CD4-positive, alpha-beta T cell treated with Interleukin-6 at 100 ng/mL for 8 hours (primary cell): ENCODE results near the gene TIPRL.
"Not testable (repeated sequence)": the region's sequence is repeated elsewhere in the genome, so short reads cannot be mapped to it uniquely, and the experiment has no call there.

ENCODE experiments used
- DNase-seq: peaks from one replicate; pipeline ENCODE4 v3.0.0-alpha.2; 2020; ENCODE audit warnings: mixed read lengths, low spot score

TIPRL gene

DNA sequence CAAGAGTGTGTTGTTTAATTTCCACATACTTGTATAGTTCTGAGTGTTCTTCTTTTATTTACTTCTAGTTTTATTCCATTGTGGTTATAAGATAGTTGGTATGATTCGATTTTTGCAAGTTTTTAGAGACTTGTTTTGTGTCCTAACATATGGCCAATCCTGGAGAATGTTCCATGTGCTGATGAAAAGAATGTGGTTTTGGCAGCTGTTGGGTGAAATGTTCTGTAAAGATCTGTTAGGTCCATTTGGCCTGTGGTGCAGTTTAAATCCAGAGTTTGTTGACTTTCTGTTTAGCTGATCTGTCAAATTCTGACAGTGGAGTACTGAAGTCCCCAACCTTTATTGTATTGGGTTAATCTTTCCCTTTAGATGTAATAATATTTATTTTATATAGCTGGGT is 19.5 kb upstream of the TIPRL start:
- DNase-seq: no peak

- DNase-seq: no peak
Observed at GRCh38 chr1:168159979-168160378, 18.8 kb upstream of the TIPRL start.

DNA sequence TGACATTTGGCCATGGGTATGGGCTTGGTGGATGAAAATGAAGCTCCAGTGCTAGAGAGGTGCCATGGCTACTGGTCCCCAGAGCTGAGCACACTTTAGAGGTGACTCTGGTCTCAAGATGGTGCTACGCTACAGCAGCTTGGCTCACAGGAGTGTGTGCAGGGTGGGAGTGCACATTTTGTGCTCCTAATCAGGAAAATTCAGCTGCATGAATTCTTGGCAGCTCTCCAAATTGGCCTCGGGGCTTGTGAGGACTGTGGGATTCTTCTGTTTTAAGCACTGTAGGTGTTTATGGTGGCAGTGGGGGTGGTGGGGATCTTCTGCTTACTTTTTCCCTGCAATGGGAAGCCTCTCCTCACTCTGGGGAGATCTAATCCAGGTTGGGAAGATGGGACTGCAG is 17.3 kb upstream of the TIPRL start:
- no peak for DNase-seq

DNA sequence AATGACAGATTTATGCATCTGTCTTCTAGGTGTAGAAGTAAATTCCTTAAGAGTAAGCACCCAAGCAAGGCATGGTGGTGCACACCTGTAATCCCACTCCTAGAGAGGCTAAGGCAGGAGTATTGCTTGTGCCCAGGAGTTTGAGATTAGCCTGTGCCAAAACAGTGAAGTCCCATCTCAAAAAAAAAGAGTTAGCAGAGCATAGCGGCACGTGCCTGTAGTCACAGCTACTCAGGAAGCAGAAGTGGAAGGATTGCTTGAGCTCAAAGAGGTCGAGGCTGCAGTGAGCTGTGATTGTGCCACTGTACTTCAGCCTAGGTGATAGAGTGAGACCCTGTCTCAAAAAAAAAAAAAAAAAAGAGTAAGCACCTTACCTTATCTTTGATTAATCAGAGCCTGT is 15.1 kb upstream of the TIPRL start:
- no peak for DNase-seq

DNA sequence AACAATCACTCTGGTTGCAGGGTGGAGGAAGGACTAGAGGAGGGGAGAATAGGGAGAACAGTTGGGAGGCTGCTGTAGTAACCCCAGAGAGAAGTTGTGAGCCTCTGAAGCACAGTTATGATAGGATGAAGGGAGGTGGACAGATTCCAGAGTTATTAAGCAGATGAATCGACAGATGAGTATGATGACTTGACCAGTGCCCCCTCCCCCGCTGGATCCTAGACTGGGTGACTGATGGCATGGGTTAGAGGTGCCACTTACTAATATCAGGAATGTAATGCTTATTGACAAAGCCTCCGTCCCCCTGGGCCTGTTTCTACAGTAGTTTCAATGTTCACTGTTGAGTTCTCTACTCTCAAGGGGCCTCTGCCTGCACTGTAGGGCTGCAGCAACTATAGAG is 14.0 kb upstream of the TIPRL start:
- DNase-seq: no peak

GRCh38 chr1:168167806-168168205 is 11.0 kb upstream of the TIPRL start:
- DNase-seq: no peak

GRCh38 chr1:168170564-168171508 is 7.9 kb upstream of the TIPRL start:
- DNase-seq: no peak

- no peak for DNase-seq
Observed at GRCh38 chr1:168172250-168172915, 6.4 kb upstream of the TIPRL start.

- DNase-seq: no peak
Observed at GRCh38 chr1:168178227-168178637, 530 bp upstream of the TIPRL start.

- DNase-seq: no peak
Observed at GRCh38 chr1:168179438-168180147, 831 bp downstream of the TIPRL start.

GRCh38 chr1:168180148-168180524 is 1.4 kb downstream of the TIPRL start:
- DNase-seq: no peak

DNA sequence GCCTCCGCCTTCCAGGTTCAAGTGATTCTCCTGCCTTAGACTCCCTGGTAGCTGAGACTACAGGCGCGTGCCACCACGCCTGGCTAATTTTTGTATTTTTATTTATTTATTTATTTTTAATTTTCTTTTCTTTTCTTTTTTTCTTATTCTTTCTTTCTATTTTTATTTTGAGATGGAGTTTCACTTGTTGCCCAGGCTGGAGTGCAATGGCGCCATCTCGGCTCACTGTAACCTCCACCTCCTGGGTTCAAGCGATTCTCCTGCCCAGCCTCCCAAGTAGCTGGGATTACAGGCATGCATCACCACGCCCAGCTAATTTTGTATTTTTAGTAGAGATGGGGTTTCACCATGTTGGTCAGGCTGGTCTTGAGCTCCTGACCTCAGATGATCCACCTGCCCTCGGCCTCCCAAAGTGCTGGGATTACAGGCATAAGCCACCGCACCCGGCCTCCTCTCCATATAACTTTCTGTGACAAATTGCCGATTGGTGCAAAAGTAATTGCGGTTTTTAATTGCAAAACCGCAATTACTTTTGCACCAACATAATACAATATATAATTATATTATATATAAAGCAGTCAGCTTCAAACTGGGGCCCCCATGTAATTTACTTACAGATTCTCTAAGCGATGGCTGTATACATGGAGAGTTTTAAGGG is 2.4 kb downstream of the TIPRL start:
- DNase-seq: not testable (repeated sequence)

DNA sequence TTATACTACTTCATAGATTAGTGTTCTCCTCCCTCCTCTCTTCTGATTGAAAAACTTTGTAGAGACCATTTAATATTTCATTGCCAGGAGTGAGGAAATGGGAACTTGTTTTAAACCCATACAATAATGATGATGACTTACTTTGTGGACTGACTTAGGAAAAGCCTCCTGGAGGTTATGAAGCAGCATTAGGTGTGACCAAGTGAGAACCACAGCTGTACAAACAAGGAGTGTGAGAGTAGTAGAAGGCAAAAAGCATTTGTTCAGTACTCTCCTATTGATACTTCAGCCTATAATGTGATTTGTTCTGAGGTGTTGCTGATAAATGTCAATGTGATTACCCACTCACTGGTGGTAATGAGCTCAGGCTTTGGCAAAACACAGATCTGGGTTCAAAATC is 8.4 kb downstream of the TIPRL start:
- DNase-seq: no peak

DNA sequence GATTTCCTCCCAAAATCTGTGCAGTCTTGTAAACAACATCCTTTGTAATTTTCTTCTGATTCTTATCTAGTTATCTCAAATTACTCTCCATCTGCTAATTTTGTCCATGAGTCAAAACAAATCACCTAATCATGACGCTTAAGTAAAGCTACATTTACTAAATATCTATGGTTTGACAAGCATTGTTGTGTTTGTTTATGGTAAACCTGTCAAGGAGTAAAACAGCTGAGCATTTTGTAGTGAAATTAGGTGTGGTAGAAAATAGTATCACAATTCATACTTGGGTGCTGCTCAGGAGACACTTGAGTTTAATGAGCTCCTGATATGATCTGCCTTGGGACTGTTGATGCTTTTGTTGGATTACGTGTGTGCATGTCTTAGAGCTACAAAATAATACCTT is 11.6 kb downstream of the TIPRL start:
- no peak for DNase-seq

- no peak for DNase-seq
Observed at GRCh38 chr1:168195199-168196135, 16.7 kb downstream of the TIPRL start.

DNA sequence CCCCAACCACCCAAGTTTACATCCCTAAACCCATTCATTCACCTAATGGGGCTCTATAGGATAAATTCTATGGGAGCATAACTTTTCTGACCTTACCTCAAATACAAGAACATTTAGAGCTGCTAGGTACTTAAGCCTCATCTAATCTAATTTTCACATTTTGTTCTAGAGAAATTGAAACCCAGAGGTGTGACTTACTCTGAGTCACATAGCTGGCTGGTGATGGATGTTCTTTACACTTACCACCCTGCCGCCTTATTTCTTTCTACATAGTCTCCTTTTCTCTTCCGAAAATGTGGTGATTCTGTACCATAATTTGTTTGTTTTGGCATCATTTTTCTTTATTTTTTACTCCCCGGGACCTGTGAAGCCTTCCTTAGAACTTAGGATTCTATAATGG is 20.3 kb downstream of the TIPRL start:
- DNase-seq: no peak

DNA sequence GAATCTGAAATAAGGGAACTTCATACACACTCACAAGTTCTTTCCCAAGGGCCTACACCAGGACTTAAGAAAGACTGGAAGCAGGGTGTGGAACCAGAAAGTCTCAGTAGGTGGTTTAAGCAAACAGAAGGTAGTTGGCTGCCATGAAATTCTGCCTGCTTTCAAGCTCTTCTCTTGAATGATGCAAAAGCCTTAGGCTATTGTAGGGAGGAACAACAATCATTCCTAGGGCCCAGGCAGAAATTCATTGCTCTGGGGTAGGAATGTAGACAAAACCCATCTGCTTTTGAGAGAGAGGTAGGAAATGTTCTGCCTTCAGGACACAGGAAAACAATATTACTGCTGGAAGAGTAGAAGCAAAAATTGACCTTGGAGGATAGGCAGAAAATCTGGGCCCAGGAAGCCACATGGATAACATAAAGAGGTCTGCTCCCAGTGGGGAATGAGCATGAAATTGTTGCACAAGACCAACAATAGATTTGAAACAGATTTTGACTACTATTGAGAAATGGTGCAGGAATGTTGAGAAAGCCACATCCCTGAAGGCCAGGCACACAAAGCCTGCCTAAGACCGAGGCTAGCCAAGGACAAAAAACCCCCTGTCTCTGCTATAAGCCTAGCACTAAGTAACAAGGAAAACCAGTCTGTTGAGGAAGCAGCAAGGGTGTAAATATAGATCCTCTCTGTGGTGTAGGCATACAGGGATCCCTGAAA is 24.3 kb downstream of the TIPRL start:
- no peak for DNase-seq

- no peak for DNase-seq
Observed at GRCh38 chr1:168206111-168206510, 27.3 kb downstream of the TIPRL start.

DNA sequence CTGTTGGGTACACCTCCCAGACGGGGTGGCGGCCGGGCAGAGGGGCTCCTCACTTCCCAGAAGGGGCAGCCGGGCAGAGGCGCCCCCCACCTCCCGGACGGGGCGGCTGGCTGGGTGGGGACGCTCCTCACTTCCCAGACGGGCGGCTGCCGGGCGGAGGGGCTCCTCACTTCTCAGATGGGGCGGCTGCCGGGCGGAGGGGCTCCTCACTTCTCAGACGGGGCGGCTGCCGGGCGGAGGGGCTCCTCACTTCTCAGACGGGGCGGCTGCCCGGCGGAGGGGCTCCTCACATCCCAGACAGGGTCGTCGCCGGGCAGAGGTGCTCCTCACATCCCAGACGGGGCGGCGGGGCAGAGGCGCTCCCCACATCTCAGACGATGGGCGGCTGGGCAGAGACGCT is 28.9 kb downstream of the TIPRL start:
- DNase-seq: not testable (repeated sequence)

- DNase-seq: no peak
Observed at GRCh38 chr1:168210312-168210711, 31.6 kb downstream of the TIPRL start.
